Stomach (tissue), 4 donors: ENCODE results near the gene POMGNT2.

Experiments
- EP300 ChIP-seq: sonication (generic); formaldehyde crosslinking; IDR thresholded peaks from one replicate; pipeline ENCODE4 v1.6.1; 2017; ENCODE audit warnings: antibody characterized with exemption
- POLR2A ChIP-seq, 4 donors: fragments of 450-650 bp; IDR thresholded peaks; one replicate each; pipeline ENCODE4 v1.6.1; 2016; ENCODE audit warnings: antibody characterized with exemption in 4 of 4, control low read depth in 2 of 4, mild to moderate bottlenecking in 1 of 4, moderate library complexity in 1 of 4
- POLR2AphosphoS5 ChIP-seq, 3 donors: sonication (generic); formaldehyde crosslinking; IDR thresholded peaks; one replicate each; pipeline ENCODE4 v1.6.1; 2016; ENCODE audit warnings: antibody characterized with exemption in 3 of 3
- TF ChIP-seq, protein P1 (sequence below), 7 experiments: fragments of 450-650 bp in 4 of 7; fragments of 200-600 bp in 3 of 7; sonication (generic) in 3 of 7; IDR thresholded peaks; one replicate each; pipeline ENCODE4 v1.5.1; 2016 to 2019; ENCODE audit warnings: antibody characterized with exemption in 7 of 7, control low read depth in 2 of 7, mild to moderate bottlenecking in 1 of 7

DNA sequence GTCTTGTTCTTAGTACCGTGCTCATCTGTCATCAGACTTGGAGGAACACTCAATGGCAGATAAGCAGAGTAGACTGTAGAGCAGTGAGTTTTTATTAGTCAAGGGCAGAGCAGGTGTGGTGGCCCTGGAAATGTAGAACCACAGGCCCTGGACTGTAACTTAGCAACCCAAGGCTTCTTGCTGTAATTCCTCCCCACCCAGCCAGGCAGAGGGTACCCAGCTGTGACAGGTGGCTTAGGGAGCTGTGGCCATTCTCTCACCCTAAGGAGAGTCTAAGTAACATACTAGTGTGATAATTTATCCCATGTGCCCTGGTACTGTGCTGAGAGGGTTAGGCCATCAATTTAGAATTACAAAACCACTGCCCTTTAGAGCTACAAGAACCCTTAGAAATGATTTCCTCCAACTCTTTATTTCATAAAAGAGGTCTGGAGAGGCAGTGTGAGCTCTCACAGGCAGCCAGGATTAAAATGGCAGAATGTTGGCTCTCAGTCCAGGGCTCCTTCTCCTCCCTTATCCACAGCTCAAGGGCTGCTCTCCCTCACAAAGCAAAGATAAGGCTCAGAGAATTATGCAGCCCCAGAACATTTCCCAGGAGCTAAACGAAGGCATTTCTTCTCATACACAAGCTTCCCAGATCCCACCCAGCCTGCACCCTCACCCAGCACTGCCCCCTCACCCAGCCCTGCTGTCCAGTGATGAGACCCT lies 3.0 kb downstream of the POMGNT2 start:
- TF ChIP-seq, protein P1, sequence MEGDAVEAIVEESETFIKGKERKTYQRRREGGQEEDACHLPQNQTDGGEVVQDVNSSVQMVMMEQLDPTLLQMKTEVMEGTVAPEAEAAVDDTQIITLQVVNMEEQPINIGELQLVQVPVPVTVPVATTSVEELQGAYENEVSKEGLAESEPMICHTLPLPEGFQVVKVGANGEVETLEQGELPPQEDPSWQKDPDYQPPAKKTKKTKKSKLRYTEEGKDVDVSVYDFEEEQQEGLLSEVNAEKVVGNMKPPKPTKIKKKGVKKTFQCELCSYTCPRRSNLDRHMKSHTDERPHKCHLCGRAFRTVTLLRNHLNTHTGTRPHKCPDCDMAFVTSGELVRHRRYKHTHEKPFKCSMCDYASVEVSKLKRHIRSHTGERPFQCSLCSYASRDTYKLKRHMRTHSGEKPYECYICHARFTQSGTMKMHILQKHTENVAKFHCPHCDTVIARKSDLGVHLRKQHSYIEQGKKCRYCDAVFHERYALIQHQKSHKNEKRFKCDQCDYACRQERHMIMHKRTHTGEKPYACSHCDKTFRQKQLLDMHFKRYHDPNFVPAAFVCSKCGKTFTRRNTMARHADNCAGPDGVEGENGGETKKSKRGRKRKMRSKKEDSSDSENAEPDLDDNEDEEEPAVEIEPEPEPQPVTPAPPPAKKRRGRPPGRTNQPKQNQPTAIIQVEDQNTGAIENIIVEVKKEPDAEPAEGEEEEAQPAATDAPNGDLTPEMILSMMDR (IDR thresholded peaks at IDR 0.05) = no peak
- TF ChIP-seq POLR2AphosphoS5 (IDR thresholded peaks at IDR 0.05) (peak in 1 of 3 donors; percentile 21), EP300 (no peak), POLR2A (IDR thresholded peaks at IDR 0.05) (no peak)
